HG02588 (cell line): ENCODE data around the gene LRP5.
"Not testable (repeated sequence)": the region's sequence is repeated elsewhere in the genome, so short reads cannot be mapped to it uniquely, and the experiment has no call there.

Experiments
- ATAC-seq: cut with Tn5 transposase; IDR thresholded peaks from one replicate; pipeline ENCODE4 v1.9.1; 2021; ENCODE audit warnings: mild to moderate bottlenecking, moderate library complexity; ENCODE audit not compliant: unreplicated experiment

Gene LRP5

GRCh38 chr11:68282141-68282860, 30.1 kb upstream of the LRP5 start:
- ATAC-seq = peak; percentile 67

- ATAC-seq = no peak
Measured at GRCh38 chr11:68282861-68283230, 29.5 kb upstream of the LRP5 start.

- ATAC-seq = not testable (repeated sequence)
Measured at GRCh38 chr11:68284588-68284987, 27.8 kb upstream of the LRP5 start.

DNA sequence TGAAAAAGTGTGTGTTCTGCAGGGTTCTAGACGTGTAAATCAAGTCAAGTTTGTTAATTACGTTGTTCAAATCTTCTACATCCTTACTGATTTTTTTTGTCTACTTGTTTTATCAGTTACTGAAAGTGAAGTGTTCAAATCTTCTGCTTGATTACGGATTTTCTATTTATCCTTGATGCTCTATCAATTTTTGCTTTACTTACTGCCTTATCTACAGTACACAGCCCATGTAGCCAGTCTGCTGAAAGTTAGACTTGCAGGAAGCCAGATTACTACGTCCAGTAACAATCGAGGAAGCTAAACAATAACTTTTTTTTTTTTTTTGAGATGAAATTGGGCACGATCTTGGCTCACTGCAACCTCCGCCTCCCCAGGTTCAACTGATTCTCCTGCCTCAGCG, 25.0 kb upstream of the LRP5 start:
- no peak for ATAC-seq

GRCh38 chr11:68289456-68289855, 22.9 kb upstream of the LRP5 start:
- ATAC-seq = no peak

DNA sequence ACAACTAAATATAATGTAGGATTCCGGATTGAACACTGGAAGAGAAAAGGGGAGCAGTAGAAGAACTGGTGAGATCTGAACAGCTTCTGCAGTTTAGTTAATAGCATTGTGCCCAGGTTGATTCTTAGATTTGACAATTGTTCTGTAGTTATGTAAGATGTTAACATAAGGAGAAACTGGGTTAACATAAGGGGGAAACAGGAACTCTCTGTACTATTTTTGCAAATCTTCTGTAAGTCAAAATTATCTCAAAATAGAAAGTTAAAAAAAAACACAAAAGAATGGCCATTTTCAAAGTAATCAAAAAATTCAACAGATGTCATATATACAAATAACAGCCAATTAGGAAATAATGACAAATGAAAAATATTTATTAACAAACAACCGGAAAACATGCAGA, 18.7 kb upstream of the LRP5 start:
- no peak for ATAC-seq

DNA sequence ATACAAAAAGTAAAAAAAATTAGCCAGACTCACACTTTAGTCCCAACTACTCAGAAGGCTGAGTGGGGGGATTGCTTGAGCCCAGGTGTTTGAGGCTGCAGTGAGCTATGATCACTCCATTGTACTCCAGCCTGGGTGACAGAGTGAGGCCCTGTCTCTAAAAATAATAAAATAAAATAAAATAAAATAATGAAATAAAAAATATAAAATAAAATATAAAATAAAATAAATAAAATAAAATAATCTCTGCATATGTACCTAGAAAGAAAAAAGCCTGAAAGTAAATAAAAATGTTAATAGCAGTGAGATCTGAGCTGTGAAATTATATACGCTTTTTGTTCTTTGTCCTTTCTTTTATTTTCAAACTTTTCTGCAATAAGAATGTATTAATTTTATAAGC, 17.1 kb upstream of the LRP5 start:
- no peak for ATAC-seq

DNA sequence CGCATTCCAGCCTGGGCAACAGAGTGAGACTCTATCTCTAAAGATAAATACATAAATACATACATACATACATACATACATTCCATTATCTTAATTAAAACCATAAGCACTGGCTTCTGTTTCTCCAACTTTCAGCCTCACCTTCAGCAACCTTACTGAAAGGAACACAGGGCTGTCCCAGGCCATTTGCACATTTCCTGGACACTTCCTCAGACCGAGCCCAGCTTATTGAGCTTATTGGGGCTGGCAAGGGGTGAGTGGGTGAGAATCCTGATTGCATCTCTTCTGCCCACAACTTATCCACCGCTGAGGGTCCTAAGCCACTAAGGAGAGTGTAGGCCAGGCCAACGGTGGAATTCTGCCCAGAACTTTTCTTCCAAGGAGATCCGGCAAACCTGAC, 16.5 kb upstream of the LRP5 start:
- ATAC-seq = no peak

DNA sequence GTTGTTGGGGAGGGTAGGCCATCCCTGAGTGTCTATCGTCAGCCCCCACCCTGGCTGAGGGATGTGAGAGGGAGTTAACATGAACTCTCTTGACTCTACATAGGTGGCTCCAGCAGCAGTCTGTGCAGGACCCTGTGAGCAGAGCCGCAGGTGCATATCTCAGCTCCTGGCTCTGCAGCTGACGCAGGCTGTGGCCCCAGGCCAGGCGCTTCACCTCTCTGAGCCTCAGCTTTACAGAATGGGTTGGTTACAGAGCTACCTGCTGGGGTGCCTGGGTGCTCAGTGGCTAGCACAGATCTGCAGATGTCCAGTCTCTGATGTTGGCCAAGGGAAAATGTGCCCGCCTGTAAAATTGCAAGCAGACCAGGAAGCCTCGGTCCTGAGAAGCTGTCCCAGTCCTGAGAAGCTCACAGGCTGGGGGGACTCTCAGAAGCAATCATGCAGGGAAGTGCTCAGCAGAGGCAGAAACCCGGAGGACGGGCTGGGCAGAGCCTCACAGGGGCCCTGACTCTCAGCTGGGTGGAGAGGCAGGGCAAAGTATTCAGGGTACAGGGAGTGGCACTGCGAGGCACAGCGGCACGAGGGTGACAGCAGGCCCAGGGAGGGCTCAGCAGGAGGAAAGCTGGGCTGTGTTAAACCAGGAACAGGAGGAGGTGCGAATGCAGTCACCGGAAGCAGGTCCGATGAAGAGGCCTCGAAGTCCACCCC, 15.9 kb upstream of the LRP5 start:
- ATAC-seq = no peak

GRCh38 chr11:68297052-68297378, 15.4 kb upstream of the LRP5 start:
- no peak for ATAC-seq

DNA sequence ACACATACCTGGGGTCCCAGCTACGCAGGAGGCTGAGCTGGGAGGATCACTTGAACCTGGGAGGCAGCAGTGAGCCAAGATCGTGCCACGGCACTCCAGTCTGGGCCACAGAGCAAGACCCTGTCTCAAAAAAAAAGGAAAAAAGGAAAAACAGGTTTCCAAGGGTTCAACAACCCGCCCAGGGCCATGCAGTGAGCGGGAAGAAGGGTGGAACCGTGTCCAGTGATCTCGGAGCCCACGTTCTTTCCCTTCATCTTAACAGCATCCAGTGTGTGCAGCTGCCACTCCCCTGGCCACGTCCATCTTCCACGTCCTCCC, 14.9 kb upstream of the LRP5 start:
- no peak for ATAC-seq

DNA sequence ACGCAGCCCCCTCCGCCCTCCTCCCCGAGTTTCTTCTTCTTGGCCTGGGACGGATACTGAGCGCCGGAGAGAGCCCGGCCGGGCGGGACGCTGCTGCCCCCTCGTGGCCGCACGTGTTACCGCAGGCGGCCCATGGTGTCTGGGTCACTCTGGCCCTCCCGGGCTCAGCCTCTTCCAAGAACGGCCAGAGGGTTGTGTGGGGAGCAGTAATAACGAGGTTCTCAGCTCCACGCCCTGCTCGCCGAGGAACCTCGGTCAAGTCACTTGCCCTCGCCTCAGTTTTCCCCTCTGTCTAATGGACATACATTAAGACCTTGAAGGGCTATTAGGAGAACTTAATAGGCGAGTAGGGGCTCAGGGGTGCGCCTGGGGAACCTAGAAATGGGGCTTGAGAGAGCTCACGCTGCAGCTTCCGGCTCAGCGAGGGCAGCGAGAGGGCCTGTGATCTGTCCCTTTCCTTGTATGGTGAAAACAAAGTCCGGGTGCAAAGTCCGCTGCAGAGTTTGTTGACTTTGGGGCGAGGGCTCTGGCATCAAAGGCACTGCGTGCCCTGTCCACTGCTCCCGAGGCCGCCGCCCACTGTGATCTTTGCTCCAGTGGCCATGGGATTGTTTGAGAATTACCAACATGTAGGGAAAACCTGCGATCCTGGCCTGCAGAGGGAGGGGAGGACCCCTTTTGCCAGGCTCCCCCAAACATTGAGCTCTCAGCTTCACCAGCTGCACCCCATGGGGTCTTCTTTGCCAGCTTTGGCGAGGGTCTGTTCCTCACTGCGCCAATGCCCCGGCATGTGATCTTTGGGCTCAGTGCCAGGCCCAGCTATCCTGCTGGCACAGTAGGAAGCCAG, 14.4 kb upstream of the LRP5 start:
- ATAC-seq = peak; percentile 62

DNA sequence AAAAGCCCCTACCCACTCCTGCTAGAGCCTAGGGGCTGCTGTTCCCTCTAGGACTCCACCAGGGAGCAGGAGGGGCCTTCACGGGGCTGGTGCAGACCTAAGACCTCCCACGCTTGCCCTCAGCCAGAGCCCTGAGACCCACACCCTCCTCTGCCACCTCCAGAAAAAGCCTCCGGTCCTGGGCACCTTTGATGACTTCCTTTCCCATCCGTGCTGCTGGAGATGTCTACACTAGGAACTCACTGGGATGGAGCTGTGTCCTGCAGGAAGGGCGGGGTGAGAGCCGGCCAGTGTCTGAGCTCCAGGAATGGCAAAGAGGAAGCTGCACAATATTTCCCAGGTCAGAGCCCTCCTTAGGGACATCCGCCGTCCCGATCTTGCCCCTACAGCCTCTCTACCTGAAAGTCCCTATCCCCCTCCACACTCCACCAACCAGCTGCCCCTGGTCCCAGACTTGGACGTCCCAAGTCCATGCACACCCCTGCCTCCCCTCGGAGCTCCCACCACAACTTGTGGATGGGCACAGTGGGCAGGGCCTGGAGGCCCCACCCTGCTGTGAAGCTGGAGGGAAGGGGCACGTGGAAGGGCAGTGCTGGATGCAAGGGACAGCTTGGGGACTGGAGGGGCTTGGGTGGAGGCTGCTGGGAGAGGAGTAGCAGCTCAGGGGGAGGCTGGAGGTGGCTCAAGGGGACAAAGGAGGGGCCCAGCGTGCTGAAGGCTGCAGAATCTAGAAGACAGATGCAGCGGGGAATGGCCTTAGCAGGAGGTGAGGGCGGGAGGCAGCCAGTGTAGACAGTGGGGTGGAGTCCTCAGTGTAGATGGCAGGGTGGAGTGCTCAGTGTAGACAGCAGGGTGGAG, 13.5 kb upstream of the LRP5 start:
- no peak for ATAC-seq

DNA sequence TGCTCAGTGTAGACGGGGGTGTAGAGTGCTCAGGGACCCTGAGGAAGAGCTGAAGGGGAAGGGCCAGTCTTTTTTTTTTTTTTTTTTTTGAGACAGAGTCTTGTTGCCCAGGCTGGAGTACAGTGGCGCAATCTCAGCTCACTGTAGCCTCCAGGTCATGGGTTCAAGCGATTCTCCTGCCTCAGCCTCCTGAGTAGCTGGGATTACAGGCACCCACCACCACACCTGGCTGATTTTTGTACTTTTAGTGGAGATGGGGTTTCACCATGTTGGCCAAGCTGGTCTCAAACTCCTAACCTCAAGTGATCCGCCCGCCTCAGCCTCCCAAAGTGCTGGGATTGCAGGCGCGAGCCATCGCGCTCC, 12.9 kb upstream of the LRP5 start:
- ATAC-seq = not testable (repeated sequence)

DNA sequence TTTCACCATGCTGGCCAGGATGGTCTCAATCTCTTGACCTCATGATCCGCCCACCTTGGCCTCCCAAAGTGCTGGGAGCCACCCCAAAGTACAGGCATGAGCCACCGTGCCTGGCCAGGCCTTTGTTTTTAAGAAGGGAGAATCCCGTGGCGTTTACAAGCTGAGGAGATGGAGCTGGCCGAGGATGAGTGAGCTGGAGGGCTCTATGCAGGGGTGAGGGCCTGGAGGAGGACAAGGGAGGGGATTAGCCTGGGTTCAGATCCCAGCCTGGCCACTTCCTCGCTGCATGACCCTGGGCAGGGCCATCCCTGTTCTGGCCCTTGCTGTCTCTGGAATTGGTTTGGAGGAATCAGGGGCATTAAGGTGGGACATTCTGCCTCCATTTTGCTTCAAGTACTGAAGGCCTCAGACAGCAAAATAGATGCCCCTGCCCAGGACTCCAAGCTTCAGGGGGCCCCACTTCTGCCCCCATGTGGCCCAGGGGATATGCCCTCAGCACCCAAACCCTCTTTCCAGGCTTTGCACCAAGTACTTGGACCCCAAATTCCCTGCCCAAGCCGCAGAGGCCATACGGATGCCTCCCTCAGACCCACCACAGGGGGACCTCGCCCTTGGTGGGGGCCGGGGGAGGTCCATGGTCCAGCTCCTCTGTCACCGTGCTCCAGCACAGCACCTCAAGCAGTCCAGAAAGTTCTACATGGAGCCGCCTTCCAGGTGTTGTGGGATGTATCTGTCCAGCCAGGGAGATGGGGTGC, 12.1 kb upstream of the LRP5 start:
- no peak for ATAC-seq

DNA sequence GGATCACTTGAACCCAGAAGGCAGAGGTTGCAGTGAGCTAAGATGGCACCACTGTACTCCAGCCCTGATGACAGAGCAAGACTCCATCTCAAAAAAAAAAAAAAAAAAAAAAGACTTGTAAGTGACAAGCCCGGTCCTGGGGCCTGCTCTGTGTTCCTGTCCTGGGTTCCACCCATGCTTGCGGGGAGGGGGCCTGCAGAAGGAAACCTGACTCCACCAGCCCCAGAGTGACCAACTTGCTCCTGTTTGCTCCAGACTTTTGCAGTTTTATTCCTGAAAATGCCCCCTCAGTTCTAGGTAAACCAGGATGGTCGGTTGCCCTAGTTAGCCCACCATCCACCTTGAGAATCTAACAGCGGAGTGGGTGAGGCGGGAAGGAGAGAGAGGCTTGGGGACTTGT, 10.1 kb upstream of the LRP5 start:
- no peak for ATAC-seq

DNA sequence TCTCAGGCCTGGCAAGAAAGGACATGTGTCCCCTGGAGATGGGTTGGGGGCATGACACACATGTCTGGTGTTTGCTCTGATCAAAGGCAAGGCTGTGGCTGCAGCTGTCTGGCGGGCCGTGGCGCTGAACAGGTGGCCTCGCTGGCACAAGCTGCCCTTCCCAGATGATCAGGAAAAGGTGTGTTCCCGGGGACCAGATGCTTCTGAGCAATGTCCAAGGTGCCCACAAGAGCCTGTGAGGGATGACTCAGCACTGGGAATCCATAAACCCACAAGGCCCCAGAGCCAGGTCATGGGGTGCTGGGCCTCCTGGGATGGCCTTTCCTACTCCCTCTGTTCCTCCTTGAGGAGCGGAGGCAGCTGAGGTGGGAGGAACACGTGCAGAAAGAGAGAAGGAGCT, 9.7 kb upstream of the LRP5 start:
- no peak for ATAC-seq

GRCh38 chr11:68303083-68303482, 9.3 kb upstream of the LRP5 start:
- no peak for ATAC-seq

DNA sequence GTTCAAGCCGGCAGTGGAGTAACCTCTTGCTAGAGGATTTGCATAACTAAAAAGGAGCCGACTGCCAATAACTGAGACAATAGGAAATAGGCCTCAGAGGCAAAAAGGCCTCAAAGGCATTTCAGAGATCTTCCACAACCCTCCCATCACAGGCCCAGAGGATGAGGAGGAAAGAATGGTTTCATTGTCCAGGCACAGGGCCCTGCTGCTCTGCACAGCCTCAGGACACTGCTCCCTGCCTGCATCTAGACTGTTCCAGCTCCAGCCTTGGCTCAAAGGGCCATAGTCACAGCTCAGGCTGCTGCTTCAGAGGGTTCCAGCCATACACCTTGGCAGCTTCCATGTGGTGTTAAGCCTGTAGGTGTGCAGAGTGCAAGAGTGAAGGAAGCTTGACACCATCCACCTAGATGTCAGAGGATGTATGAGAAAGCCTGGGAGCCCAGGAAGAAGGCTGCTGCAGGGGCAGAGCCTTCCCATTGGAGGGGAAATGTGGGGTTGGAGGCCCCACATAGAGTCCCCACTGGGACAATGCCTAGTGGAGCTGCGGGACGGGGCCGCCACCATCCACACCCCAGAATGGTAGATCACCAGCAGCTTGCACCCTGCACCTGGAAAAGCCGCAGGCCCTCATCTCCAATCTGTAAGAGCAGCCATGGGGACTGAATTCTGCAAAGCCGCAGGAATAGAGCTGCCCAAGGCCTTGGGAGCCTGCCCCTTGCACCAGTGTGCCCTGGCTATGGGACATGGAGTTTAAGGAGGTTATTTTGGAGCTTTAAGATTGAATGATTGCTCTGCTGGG, 8.2 kb upstream of the LRP5 start:
- no peak for ATAC-seq

- no peak for ATAC-seq
Measured at GRCh38 chr11:68306636-68307035, 5.8 kb upstream of the LRP5 start.
